HepG2 (cell line): ENCODE measurements around the gene HNF1B. TPM values are rescaled to one million over a fixed set of nuclear protein-coding genes. Genes with fewer than 3 reads are reported as not detected.

Experiments
- CC2D1A ChIP-seq: sonication (generic); formaldehyde crosslinking; IDR thresholded peaks from 2 replicates; pipeline ENCODE4 v1.8.1; 2023; ENCODE audit warnings: mild to moderate bottlenecking, missing genetic modification reagents
- CSRNP1 ChIP-seq: sonication (generic); formaldehyde crosslinking; IDR thresholded peaks from 2 replicates; pipeline ENCODE4 v1.8.1; 2023; ENCODE audit warnings: mild to moderate bottlenecking, missing genetic modification reagents
- DBP ChIP-seq: sonication (generic); formaldehyde crosslinking; IDR thresholded peaks from 2 replicates; pipeline ENCODE4 v1.4.0; 2020; ENCODE audit warnings: missing genetic modification reagents; ENCODE audit errors: not compliant biosample characterization
- FOSL2 ChIP-seq: sonication (generic); formaldehyde crosslinking; IDR thresholded peaks from 2 replicates; pipeline ENCODE4 v1.4.0; 2020; ENCODE audit warnings: missing genetic modification reagents
- FOXA1 ChIP-seq, 2 experiments: fragments of 450-650 bp in 1 of 2; sonication (generic) in 1 of 2; formaldehyde crosslinking in 1 of 2; IDR thresholded peaks; 2 replicates each; pipeline versions ENCODE4 v1.4.0 to v1.6.1; 2016 to 2020; ENCODE audit warnings: missing genetic modification reagents in 1 of 2
- HNF4G ChIP-seq, 2 experiments: sonication (generic) in 1 of 2; formaldehyde crosslinking in 1 of 2; IDR thresholded peaks; 2 replicates each; pipeline versions ENCODE4 v1.4.0 to v1.6.1; 2011 to 2020; ENCODE audit warnings: borderline replicate concordance in 2 of 2, low read depth in 2 of 2, mild to moderate bottlenecking in 2 of 2, low read length in 1 of 2, missing genetic modification reagents in 1 of 2, moderate library complexity in 1 of 2
- HNRNPK ChIP-seq: fragments of 200-400 bp; formaldehyde crosslinking; IDR thresholded peaks from 2 replicates; pipeline ENCODE4 v1.6.1; 2018; ENCODE audit warnings: low read length, low read depth, moderate library complexity, mild to moderate bottlenecking; ENCODE audit not compliant: poor library complexity, severe bottlenecking
- KDM3A ChIP-seq: IDR thresholded peaks from 2 replicates; pipeline ENCODE4 v1.6.1; 2018; ENCODE audit warnings: low read depth, missing compliant biosample characterization
- NCOA1 ChIP-seq: sonication (generic); formaldehyde crosslinking; IDR thresholded peaks from 2 replicates; pipeline ENCODE4 v1.9.0; 2021; ENCODE audit warnings: missing genetic modification reagents
- PREB ChIP-seq: sonication (generic); formaldehyde crosslinking; IDR thresholded peaks from 2 replicates; pipeline ENCODE4 v1.4.0; 2020; ENCODE audit warnings: missing genetic modification reagents
- RFXANK ChIP-seq: IDR thresholded peaks from 2 replicates; pipeline ENCODE4 v1.6.1; 2016
- SP140L ChIP-seq: sonication (generic); formaldehyde crosslinking; IDR thresholded peaks from 2 replicates; pipeline ENCODE4 v1.4.0; 2020; ENCODE audit warnings: missing genetic modification reagents, borderline replicate concordance
- TFDP2 ChIP-seq: sonication (generic); formaldehyde crosslinking; IDR thresholded peaks from 2 replicates; pipeline ENCODE4 v1.4.0; 2020; ENCODE audit warnings: missing genetic modification reagents
- ZBTB49 ChIP-seq: sonication (generic); formaldehyde crosslinking; IDR thresholded peaks from 2 replicates; pipeline ENCODE4 v1.4.0; 2020; ENCODE audit warnings: missing genetic modification reagents, borderline replicate concordance
- ZFP41 ChIP-seq: sonication (generic); formaldehyde crosslinking; IDR thresholded peaks from 2 replicates; pipeline ENCODE4 v1.4.0; 2020; ENCODE audit warnings: mild to moderate bottlenecking, missing genetic modification reagents, borderline replicate concordance
- ZNF678 ChIP-seq: sonication (generic); formaldehyde crosslinking; IDR thresholded peaks from 2 replicates; pipeline ENCODE4 v1.4.0; 2020; ENCODE audit warnings: mild to moderate bottlenecking, missing genetic modification reagents
- ZNF691 ChIP-seq: sonication (generic); formaldehyde crosslinking; IDR thresholded peaks from 2 replicates; pipeline ENCODE4 v1.4.0; 2020; ENCODE audit warnings: missing genetic modification reagents, low read depth, mild to moderate bottlenecking, borderline replicate concordance
- ZNF788 ChIP-seq: sonication (generic); formaldehyde crosslinking; IDR thresholded peaks from 2 replicates; pipeline ENCODE4 v1.5.0; 2020; ENCODE audit warnings: mild to moderate bottlenecking, missing genetic modification reagents, borderline replicate concordance
- ZNF839 ChIP-seq: sonication (generic); formaldehyde crosslinking; IDR thresholded peaks from 2 replicates; pipeline ENCODE4 v1.4.0; 2020; ENCODE audit warnings: missing genetic modification reagents, mild to moderate bottlenecking, borderline replicate concordance
- ZNF841 ChIP-seq: sonication (generic); formaldehyde crosslinking; IDR thresholded peaks from 2 replicates; pipeline ENCODE4 v1.8.1; 2023; ENCODE audit warnings: missing genetic modification reagents, borderline replicate concordance
- polyA plus RNA-seq, 8 experiments: library from polyadenylated mRNA; depleted of rRNA in 3 of 8; stranded (reverse) in 7 of 8; unstranded in 1 of 8; fragments of >200 nt; fragmentation: Illumina TruSeq in 4 of 8; extraction: Trizol in 4 of 8; gene quantifications; 2 replicates each; pipeline versions ENCODE4 v1.2.1 to v1.2.3, GENCODE V29; 2011 to 2016; ENCODE audit warnings: low read depth in 4 of 8, missing spikeins in 1 of 8, mixed read lengths in 1 of 8; ENCODE audit not compliant: insufficient read depth in 1 of 8
- total RNA-seq, 5 experiments: library from RNA; depleted of rRNA; stranded (reverse); fragments of >200 nt; fragmentation: Illumina TruSeq; extraction: Trizol; gene quantifications; 2 replicates each; pipeline ENCODE4 v1.2.3, GENCODE V29; 2016; ENCODE audit warnings: low read depth in 1 of 5

HNF1B gene
- total and polyA plus RNA-seq, 2 of the 13 experiments (the other 11 are each of a cell fraction or from before 2014, with no cell fraction given), result 1.9 to 5.3 TPM

GRCh38 chr17:37698132-37698910 is 46.5 kb downstream of the HNF1B start (continued):
- no peak for TF ChIP-seq TFDP2 (CRISPR knock-in tag)
- no peak for TF ChIP-seq SP140L (CRISPR knock-in tag)
- no peak for TF ChIP-seq FOXA1 (IDR thresholded peaks at IDR 0.05)
- peak; percentile 33 for TF ChIP-seq FOXA1 (CRISPR knock-in tag; IDR thresholded peaks at IDR 0.05)
- TF ChIP-seq PREB (CRISPR knock-in tag), result no peak
- TF ChIP-seq ZBTB49 (CRISPR knock-in tag), result no peak
- peak; percentile 78; the same call in 1 of the 2 replicates for TF ChIP-seq HNF4G (IDR thresholded peaks at IDR 0.05; ENCODE audit: borderline replicate concordance, low read depth, low read length)
- TF ChIP-seq HNF4G (CRISPR knock-in tag; IDR thresholded peaks at IDR 0.05; ENCODE audit: borderline replicate concordance, low read depth), result peak; percentile 72; the same call in 1 of the 2 replicates
- TF ChIP-seq NCOA1, result no peak; the same call in 1 of the 2 replicates
- no peak for TF ChIP-seq ZFP41
- no peak for TF ChIP-seq CSRNP1
- TF ChIP-seq ZNF788, result no peak
- TF ChIP-seq ZNF841 (CRISPR knock-in tag), result no peak
- peak; percentile 83 for TF ChIP-seq FOSL2 (CRISPR knock-in tag)
- TF ChIP-seq DBP (CRISPR knock-in tag), result no peak
- TF ChIP-seq ZNF691 (CRISPR knock-in tag), result no peak
- TF ChIP-seq RFXANK (CRISPR knock-in tag), result no peak
- TF ChIP-seq ZNF839 (CRISPR knock-in tag), result no peak
- TF ChIP-seq CC2D1A (CRISPR knock-in tag), result no peak
- TF ChIP-seq ZNF678 (CRISPR knock-in tag), result no peak
- TF ChIP-seq HNRNPK, result no peak
- 0 out of 2 replicates have a peak, but pooled peaks have one; percentile 19 for TF ChIP-seq KDM3A (CRISPR knock-in tag)
